Activated CD4-positive, alpha-beta T cell treated with anti-CD3 and anti-CD28 coated beads, Interleukin-2, amount 10 ng/mL, durations not matched to agents 24 days and 14 days (primary cell): ENCODE data around the gene UGT1A5. TPM values are rescaled to one million over a fixed set of nuclear protein-coding genes. Genes with fewer than 3 reads are reported as not detected.

Experiments
- DNase-seq: peaks from one replicate; pipeline ENCODE4 v3.0.0; 2022
- H3K27ac Mint-ChIP-seq: one replicate; pipeline ENCODE4 v1.8.0; 2022; ENCODE audit warnings: mild to moderate bottlenecking, mixed read lengths
- H3K27me3 Mint-ChIP-seq: one replicate; pipeline ENCODE4 v1.8.0; 2022; ENCODE audit warnings: mixed read lengths
- H3K36me3 Mint-ChIP-seq: one replicate; pipeline ENCODE4 v1.8.0; 2022; ENCODE audit warnings: low read depth, mild to moderate bottlenecking, mixed read lengths
- H3K4me1 Mint-ChIP-seq: one replicate; pipeline ENCODE4 v1.8.0; 2021; ENCODE audit warnings: mixed read lengths
- H3K4me3 Mint-ChIP-seq: one replicate; pipeline ENCODE4 v1.8.0; 2022; ENCODE audit warnings: mild to moderate bottlenecking, moderate library complexity, mixed read lengths
- H3K9me3 Mint-ChIP-seq: one replicate; pipeline ENCODE4 v1.8.0; 2021; ENCODE audit warnings: mixed read lengths
- intact Hi-C: fragments of 100-400 bp; cut with micrococcal nuclease; formaldehyde crosslinking; loops from one replicate; pipeline ENCODE4 v1.15.1; 2023
- total RNA-seq: library from RNA; stranded (reverse); gene quantifications from 2 replicates; pipeline ENCODE4 v1.2.3, GENCODE V29; 2022

UGT1A5 gene
- total RNA-seq, 1 donor from 2014 or later, result not detected

- Mint-ChIP-seq H3K9me3 (no peaks in the 10 kb centered on the region), H3K27ac (no peak overlapping the region), H3K4me3 (no peak overlapping the region), H3K36me3 (no peaks in the 10 kb centered on the region), H3K4me1 (peaks cover 3% of the 10 kb centered on the region), H3K27me3 (peaks cover 12% of the 10 kb centered on the region)
- intact Hi-C loops, result no loop called here
- no peak for DNase-seq
These were observed 55.4 kb downstream of the UGT1A5 start for GRCh38 chr2:233768076-233768475.

- Mint-ChIP-seq H3K4me1 (peaks cover 3% of the 10 kb centered on the region), H3K9me3 (no peaks in the 10 kb centered on the region), H3K36me3 (no peaks in the 10 kb centered on the region), H3K27ac (no peak overlapping the region), H3K4me3 (no peak overlapping the region), H3K27me3 (peaks cover 7% of the 10 kb centered on the region)
- no peak for DNase-seq
- intact Hi-C loops, result no loop called here
These were observed 56.6 kb downstream of the UGT1A5 start for GRCh38 chr2:233769260-233769659.

DNA sequence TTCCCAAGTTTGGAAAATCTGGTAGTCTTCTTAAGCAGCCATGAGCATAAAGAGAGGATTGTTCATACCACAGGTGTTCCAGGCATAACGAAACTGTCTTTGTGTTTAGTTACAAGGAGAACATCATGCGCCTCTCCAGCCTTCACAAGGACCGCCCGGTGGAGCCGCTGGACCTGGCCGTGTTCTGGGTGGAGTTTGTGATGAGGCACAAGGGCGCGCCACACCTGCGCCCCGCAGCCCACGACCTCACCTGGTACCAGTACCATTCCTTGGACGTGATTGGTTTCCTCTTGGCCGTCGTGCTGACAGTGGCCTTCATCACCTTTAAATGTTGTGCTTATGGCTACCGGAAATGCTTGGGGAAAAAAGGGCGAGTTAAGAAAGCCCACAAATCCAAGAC is 59.4 kb downstream of the UGT1A5 start:
- intact Hi-C loops, result no loop called here

DNA sequence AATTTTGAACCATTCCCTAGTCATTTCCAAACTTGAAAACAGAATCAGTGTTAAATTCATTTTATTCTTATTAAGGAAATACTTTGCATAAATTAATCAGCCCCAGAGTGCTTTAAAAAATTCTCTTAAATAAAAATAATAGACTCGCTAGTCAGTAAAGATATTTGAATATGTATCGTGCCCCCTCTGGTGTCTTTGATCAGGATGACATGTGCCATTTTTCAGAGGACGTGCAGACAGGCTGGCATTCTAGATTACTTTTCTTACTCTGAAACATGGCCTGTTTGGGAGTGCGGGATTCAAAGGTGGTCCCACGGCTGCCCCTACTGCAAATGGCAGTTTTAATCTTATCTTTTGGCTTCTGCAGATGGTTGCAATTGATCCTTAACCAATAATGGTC is 59.9 kb downstream of the UGT1A5 start:
- DNase-seq, result no peak
- Mint-ChIP-seq H3K27ac (no peak overlapping the region), H3K4me3 (no peak overlapping the region), H3K36me3 (no peaks in the 10 kb centered on the region), H3K4me1 (no peaks in the 10 kb centered on the region), H3K27me3 (peaks cover 2% of the 10 kb centered on the region), H3K9me3 (peaks cover 11% of the 10 kb centered on the region)
- intact Hi-C loops, result no loop called here

More for the DNA sequence above, 59.4 kb downstream of the UGT1A5 start:
- no peak for DNase-seq
- Mint-ChIP-seq H3K27me3 (peaks cover 2% of the 10 kb centered on the region), H3K4me1 (no peaks in the 10 kb centered on the region), H3K27ac (no peak overlapping the region), H3K9me3 (peaks cover 11% of the 10 kb centered on the region), H3K4me3 (no peak overlapping the region), H3K36me3 (no peaks in the 10 kb centered on the region)

- DNase-seq, result no peak
- no peak overlapping the region for H3K27ac Mint-ChIP-seq
- H3K4me1 Mint-ChIP-seq, result no peaks in the 10 kb centered on the region
- peaks cover 16% of the 10 kb centered on the region for H3K9me3 Mint-ChIP-seq
- H3K4me3 Mint-ChIP-seq, result no peak overlapping the region
- intact Hi-C loops, result no loop called here
- H3K36me3 Mint-ChIP-seq, result no peaks in the 10 kb centered on the region
- no peaks in the 10 kb centered on the region for H3K27me3 Mint-ChIP-seq
These were observed 61.1 kb downstream of the UGT1A5 start for GRCh38 chr2:233773854-233774253.

DNA sequence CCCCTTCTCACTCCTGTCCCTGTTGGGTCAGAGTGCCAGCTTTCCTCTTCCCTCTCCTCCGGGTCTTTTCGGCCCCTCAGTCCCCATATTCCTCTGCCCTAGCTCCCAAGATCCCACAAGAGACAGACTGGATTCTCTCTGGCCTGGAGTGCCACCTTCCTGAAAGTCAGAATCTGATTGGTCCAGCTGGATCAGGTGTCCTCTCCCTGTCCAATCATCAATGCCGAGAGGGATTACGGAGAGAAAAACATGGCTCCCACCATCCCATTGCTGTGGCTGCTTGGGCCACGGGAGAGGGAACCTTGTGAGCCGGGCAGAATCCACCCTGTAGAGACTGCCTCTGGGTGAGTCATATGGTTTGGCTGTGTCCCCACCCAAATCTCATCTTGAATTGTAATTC is 62.7 kb downstream of the UGT1A5 start:
- intact Hi-C loops, result no loop called here
- H3K9me3 Mint-ChIP-seq, result peaks cover 16% of the 10 kb centered on the region
- DNase-seq, result no peak
- no peaks in the 10 kb centered on the region for H3K4me1 Mint-ChIP-seq
- H3K27me3 Mint-ChIP-seq, result no peaks in the 10 kb centered on the region
- H3K4me3 Mint-ChIP-seq, result no peak overlapping the region
- no peak overlapping the region for H3K27ac Mint-ChIP-seq
- no peaks in the 10 kb centered on the region for H3K36me3 Mint-ChIP-seq

DNA sequence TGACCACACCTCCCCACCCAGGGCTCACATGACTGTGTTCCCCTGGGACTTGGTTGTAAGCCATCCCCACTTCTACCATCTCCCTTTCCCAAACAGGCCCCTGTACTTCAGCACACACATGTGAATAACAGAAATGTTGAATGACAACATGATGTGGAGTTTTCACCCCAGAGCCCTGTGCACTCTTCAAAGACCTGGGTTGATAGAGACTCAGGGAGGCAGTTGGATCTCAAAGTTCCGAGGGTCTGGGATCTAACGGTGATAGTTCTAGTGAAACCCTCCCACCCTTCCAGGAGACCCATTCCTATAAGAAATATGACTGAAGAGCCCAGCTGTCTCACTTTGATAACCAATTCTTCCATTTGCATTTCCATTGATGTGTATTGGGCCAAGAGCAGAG is 65.3 kb downstream of the UGT1A5 start, which contains the start of gene MROH2A:
Gene MROH2A, plus strand, starts transcription at position 301 of the 400 bp plus-strand sequence. CDS start 1,029 bp downstream, outside the sequence.
- Mint-ChIP-seq H3K9me3 (peaks cover 16% of the 10 kb centered on the region), H3K36me3 (no peaks in the 10 kb centered on the region), H3K27ac (no peak within 1 kb of the TSS), H3K27me3 (peaks cover 10% of the 10 kb centered on the region), H3K4me1 (no peaks in the 10 kb centered on the region), H3K4me3 (no peak within 1 kb of the TSS)
- intact Hi-C loops, result no loop called here
- no peak for DNase-seq

- Mint-ChIP-seq H3K27me3 (peaks cover 10% of the 10 kb centered on the region), H3K27ac (no peak overlapping the region), H3K9me3 (peaks cover 16% of the 10 kb centered on the region), H3K4me3 (no peak overlapping the region), H3K4me1 (no peaks in the 10 kb centered on the region), H3K36me3 (no peaks in the 10 kb centered on the region)
- intact Hi-C loops, result no loop called here
- DNase-seq, result no peak
These were observed 67.0 kb downstream of the UGT1A5 start for GRCh38 chr2:233779722-233780121.

GRCh38 chr2:233780771-233781170 is 68.1 kb downstream of the UGT1A5 start:
- Mint-ChIP-seq H3K4me1 (no peaks in the 10 kb centered on the region), H3K27ac (no peak overlapping the region), H3K9me3 (peaks cover 12% of the 10 kb centered on the region), H3K36me3 (no peaks in the 10 kb centered on the region), H3K27me3 (peaks cover 10% of the 10 kb centered on the region), H3K4me3 (no peak overlapping the region)
- no peak for DNase-seq
- intact Hi-C loops, result no loop called here

DNA sequence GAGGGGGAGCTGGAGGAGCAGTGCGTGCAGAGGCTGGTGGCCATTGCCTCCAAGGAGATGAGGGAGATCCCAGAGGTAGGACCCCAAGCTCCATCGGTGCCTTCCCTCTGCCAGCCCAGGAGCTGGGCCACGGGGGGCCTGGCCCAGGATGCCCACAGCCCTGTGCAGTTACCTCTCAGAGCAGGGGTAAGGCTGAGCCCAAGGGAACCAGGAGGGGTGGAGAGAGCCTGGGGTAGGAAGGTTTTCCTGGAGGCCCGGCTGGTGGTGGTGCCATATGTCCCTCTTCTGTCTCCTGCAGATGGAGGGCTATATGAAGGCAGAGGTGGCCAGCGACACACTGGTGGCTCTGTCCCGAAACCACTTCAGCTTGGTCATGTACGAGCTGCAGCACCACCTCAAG is 76.8 kb downstream of the UGT1A5 start:
- DNase-seq, result no peak
- Mint-ChIP-seq H3K9me3 (no peaks in the 10 kb centered on the region), H3K27me3 (no peaks in the 10 kb centered on the region), H3K36me3 (no peaks in the 10 kb centered on the region), H3K27ac (no peak overlapping the region), H3K4me3 (no peak overlapping the region), H3K4me1 (no peaks in the 10 kb centered on the region)
- intact Hi-C loops, result no loop called here

GRCh38 chr2:233791151-233791882 is 78.6 kb downstream of the UGT1A5 start:
- intact Hi-C loops, result no loop called here
- H3K36me3 Mint-ChIP-seq, result no peaks in the 10 kb centered on the region
- no peaks in the 10 kb centered on the region for H3K4me1 Mint-ChIP-seq
- no peaks in the 10 kb centered on the region for H3K27me3 Mint-ChIP-seq
- H3K4me3 Mint-ChIP-seq, result no peak overlapping the region
- DNase-seq, result no peak
- H3K27ac Mint-ChIP-seq, result no peak overlapping the region
- no peaks in the 10 kb centered on the region for H3K9me3 Mint-ChIP-seq

DNA sequence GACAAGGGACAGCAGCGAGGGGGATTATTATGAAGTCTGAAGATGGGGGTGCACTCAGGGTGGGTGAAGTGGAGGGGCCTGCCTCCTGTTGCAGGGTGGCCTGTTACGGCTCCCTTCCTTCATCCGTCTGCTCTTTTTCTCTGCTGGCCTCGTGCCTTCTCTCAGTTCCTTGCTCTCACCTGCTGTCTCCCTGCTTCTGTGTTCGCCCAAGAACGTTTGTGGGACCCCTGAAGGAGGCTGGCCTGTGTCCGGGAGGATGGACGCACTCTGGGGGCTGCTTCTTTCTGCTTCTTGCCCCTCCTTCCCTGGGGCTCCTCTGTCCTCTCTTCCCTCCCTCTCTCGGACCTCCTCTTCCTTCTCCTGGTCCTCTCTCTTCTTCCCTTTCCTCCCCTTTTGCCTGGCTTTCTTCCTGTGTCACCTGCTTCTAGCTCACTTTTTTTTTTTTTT is 79.2 kb downstream of the UGT1A5 start:
- no peaks in the 10 kb centered on the region for H3K36me3 Mint-ChIP-seq
- intact Hi-C loops, result no loop called here

DNA sequence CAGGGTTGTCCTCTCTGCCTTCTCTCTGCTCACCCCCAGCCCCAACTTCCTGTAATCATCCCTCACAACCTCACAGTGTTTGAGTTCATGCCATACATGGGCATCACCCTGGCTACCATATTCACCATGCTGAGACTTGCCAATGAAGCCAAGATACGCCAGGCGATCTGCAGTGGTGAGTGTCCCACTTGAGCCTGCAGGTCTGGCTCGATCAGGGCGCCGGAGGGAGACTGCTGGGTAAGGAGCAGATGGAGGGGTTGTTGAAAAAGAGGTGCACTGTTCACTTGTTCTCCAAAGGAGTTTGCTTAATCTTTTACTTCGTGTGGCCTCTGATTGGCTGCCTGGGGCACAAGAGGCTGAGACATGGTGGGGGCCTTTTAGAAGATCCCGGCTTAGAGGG is 80.0 kb downstream of the UGT1A5 start:
- no peaks in the 10 kb centered on the region for H3K27me3 Mint-ChIP-seq
- H3K4me1 Mint-ChIP-seq, result no peaks in the 10 kb centered on the region

More for the DNA sequence above, 79.2 kb downstream of the UGT1A5 start:
- Mint-ChIP-seq H3K27me3 (no peaks in the 10 kb centered on the region), H3K4me1 (no peaks in the 10 kb centered on the region), H3K27ac (no peak overlapping the region), H3K9me3 (no peaks in the 10 kb centered on the region), H3K4me3 (no peak overlapping the region)
- no peak for DNase-seq

GRCh38 chr2:233793465-233794127 is 80.9 kb downstream of the UGT1A5 start:
- Mint-ChIP-seq H3K9me3 (no peaks in the 10 kb centered on the region), H3K27ac (no peak overlapping the region), H3K4me1 (no peaks in the 10 kb centered on the region), H3K4me3 (no peak overlapping the region), H3K36me3 (no peaks in the 10 kb centered on the region), H3K27me3 (no peaks in the 10 kb centered on the region)
- DNase-seq, result no peak
- intact Hi-C loops, result no loop called here

More for the DNA sequence above, 80.0 kb downstream of the UGT1A5 start:
- Mint-ChIP-seq H3K9me3 (no peaks in the 10 kb centered on the region), H3K27ac (no peak overlapping the region), H3K36me3 (no peaks in the 10 kb centered on the region), H3K4me3 (no peak overlapping the region)
- DNase-seq, result no peak
- intact Hi-C loops, result no loop called here
